ENCODE measurements around the gene ATP13A5. TPM values are rescaled to one million over a fixed set of nuclear protein-coding genes. Genes with fewer than 3 reads are reported as not detected.

ATP13A5 gene
- total RNA-seq = not detected in 2 replicates

GRCh38 chr3:193378706-193379105, at the start of gene ATP13A5:
ATP13A5 (minus strand) TSS chr3:193378753; CDS start chr3:193378725, 28 bp downstream.

DNA sequence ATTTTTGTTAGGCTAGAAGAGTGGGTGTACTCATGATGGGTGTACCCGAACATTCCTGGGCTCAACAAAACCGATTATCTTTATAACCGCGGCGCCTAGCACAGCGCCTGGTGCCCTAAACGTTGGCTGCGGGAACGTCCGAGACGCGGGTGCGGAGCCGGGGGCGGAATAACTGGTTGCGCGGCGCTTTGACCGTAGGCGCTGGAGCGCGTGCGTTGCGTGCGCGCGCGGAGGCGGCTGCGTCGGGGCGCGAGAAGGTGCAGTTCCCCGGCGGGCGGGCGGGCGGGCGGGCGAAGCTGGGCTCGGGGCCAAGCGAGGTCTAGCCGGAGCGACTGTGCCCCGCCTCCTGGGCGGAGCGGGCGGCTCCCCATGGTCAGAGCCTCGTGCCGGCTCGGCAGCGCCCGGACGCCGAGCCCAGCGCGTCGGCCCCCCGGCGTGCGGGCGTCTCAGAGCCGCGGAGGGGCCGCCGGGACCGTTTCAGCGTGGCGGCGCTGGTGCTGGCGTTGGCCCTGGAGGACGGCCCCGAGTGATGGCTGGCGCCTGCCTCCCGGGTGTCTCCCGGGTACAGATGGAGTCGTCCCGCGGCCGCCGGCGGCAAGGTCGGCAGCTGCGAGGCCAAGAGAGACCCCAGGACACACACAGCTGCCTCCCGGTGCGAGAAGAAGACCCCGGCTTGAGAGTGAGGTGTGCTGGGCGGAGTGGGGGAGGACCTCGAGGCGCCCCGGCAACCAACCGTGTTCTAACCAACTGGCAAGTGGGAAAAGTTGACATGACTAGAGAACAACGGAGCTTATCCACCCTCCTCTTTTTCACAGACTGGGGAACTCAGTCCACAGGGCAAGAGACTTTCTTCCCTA, 137.5 kb downstream of the ATP13A5 start, which contains the start of gene PLAAT1:
PLAAT1 (plus strand) TSS at position 373 of the 857 bp plus-strand sequence. CDS start 14,429 bp downstream, outside the sequence.

Other genes with a start within 250 kb of the ATP13A5 start
- gene PLAAT1, start 137.5 kb downstream of the ATP13A5 start, total RNA-seq = 0.66 TPM in 1 of 2 replicates, not detected in the other
- 0.50 and 0.55 TPM in 2 replicates for gene ATP13A4, start 176.1 kb upstream of the ATP13A5 start, total RNA-seq
- gene OPA1, start 214.5 kb upstream of the ATP13A5 start, total RNA-seq = 75.4 and 91.6 TPM in 2 replicates

All from uterine smooth muscle cell (primary cell).